NCI-H446 (cell line): ENCODE results near the gene DHRS4L2.
"Not testable (repeated sequence)": the region's sequence is repeated elsewhere in the genome, so short reads cannot be mapped to it uniquely, and the experiment has no call there.

ENCODE experiments used
- DNase-seq, 2 experiments: peaks; one replicate each; lab custom pipeline; 2025; lab: John Stamatoyannopoulos, UW

DHRS4L2 gene

DNA sequence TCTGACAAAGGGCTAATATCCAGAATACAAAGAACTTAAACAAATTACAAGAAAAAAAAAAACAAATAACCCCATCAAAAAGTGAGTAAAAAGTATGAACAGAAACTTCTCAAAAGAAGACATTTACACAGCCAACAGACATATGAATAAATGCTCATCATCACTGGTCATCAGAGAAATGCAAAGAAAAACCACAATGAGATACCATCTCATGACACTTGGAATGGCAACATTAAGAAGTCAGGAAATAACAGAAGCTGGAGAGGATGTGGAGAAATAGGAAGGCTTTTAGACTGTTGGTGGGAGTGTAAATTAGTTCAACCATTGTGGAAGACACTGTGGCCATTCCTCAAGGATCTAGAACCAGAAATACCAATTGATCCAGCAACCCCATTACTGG lies 30.2 kb downstream of the DHRS4L2 start:
- DNase-seq = not testable (repeated sequence)

- DNase-seq = not testable (repeated sequence)
Observed at GRCh38 chr14:24019944-24020343, 31.2 kb downstream of the DHRS4L2 start.

DNA sequence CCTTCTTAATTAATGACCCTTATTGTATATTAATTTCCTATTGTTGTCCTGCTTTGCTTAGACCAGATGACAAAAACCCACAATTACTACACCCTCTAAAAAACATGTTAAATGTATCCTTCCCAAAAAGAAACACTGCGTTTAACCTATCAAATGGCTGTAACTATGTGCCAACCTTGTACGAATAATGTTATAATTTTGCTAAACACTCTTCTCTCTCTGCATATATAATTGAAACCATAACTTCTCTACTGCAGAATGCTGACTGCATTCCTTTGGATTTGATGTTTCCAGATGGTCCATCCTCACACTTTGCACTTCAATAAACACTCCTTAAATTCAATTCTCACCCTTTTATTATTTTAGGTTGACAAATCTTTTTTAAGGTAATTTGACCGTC lies 31.8 kb downstream of the DHRS4L2 start:
- not testable (repeated sequence) for DNase-seq

GRCh38 chr14:24024939-24025418 lies 36.2 kb downstream of the DHRS4L2 start:
- DNase-seq = not testable (repeated sequence)

GRCh38 chr14:24029687-24030086 lies 41.0 kb downstream of the DHRS4L2 start:
- not testable (repeated sequence) for DNase-seq

DNA sequence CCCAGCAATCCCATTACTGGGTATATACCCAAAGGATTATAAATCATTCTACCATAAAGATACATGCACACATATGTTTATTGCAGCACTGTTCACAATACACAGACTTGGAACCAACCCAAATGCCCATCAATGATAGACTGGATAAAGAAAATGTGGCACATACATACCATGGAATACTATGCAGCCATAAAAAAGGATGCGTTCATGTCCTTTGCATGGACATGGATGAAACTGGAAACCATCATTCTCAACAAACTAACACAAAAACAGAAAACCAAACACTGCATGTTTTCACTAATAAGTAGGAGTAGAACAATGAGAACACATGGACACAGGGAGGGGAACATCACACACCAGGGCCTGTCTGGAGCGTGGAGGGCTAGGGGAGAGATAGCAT lies 42.6 kb downstream of the DHRS4L2 start:
- DNase-seq = not testable (repeated sequence)

DNA sequence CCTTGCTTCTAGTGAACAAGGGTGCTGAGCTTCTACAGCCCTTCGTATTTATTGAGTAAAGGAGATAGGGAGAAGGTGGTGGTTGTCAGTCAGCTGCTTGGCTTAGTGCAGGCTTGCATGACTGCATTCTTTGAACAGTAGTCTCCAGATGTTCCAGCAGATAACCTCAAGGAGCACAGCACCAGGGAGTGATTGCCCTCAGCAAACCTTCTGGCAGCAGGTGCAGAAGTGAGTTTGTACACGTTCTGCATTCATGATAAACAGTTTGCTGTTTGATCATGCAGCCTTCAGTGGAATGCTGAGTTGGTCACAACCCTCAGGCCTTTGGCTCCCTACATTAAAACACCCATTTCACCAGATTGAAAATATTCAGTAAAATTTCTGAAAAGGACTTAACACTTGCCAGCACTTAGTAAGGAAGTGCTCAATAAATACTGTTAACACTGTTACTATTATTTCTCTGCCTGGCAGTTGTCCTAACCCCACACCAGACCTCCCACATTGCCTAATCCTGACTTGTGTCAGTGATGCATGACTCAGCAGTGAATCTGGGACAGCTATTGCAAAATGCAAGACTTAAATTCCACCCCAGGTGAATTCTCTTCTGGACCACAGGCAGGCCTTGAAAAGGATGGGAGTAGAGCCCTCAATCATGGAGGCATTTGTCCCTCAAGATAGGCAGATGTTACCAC lies 44.1 kb downstream of the DHRS4L2 start:
- no peak for DNase-seq

DNA sequence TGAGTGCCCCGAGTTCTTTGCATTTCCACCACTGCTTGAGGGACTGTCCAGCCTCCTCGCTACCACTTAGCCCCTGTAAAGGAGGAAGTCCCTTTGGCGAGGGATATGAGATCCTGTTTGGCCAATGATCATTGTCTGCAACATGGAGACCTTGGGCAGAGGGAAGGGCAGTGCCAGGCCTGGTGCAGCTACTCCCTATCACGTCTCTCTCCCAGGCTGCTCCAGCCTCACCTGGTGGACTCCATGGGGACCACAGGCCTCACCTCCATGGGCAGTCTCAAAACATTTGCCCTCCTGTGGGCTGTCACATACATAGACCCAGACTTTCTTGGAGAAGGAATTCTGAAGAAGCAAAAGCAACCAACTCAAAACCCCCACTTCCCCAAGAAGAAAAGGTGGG lies 47.0 kb downstream of the DHRS4L2 start:
- peak in 1 of 2 experiments; percentile 34 for DNase-seq

DNA sequence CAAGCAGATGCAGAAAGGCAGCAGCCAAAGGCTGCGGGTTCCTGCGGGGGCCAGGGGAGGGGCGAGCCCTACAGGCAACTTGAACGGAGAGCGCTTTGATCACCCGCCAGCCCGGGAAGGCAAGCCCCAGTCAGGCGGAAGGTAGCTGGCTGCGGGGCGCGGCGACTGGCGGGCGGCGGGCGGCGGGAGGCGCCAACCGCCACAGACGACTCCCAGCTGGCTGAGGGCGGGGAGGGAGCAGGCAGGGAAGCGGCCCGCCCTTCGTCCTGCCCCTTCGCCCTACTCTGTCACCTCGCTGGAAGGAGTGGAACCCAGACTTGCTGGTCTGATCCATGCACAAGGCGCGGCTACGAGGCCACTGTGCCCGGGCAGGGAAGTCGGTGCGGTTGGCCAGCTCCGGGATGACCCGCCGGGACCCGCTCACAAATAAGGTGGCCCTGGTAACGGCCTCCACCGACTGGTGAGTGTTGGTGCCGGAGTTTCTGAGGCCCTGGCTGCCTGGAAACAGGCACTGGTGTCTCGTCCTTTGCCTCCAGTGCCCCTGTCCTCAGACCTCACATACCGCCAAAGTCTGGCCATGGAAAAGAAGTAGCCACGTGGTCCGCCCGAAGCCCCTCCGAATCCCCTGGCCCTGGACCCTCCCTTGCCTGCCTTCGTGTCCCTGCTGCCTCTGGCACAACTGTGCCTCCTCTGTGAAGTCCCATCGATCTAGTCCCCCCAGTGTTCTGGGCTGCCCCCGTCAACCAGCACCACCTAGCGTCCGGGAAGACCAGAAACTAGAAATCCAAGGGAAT lies 47.6 kb downstream of the DHRS4L2 start:
- DNase-seq = peak; percentile 78 to 92

DNA sequence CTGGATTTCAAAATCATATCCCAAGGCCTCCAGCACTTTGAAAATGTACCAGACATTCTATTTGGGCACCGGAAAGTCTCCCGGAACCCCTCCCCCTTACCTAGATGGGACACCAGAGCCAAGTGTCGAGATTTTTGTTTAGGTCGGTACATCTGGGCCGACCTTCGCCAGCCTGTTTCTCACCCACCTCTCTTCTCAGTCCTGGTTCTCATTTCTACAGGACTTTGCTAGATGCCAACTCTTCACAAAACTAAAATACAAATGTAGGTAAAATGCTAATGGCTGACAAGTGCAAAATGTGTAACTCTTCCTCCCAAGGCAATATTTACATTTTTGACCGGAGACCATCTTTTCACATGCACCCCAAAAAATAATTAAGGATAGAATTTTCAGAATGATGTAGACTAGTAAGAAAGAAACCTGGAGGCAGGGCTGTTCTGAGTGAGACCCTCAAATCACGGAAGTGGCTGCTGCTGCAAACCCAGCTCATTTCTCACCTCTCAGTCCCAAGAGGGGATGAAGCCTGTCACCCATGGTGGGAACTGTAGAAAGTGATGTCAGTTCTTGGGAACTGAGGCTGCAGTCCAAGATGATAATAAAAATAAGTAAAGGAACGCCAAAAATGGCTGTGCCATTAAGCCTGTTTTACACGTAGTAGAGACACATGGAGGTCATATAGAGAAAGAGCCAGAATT lies 48.4 kb downstream of the DHRS4L2 start:
- DNase-seq = not testable (repeated sequence)

DNA sequence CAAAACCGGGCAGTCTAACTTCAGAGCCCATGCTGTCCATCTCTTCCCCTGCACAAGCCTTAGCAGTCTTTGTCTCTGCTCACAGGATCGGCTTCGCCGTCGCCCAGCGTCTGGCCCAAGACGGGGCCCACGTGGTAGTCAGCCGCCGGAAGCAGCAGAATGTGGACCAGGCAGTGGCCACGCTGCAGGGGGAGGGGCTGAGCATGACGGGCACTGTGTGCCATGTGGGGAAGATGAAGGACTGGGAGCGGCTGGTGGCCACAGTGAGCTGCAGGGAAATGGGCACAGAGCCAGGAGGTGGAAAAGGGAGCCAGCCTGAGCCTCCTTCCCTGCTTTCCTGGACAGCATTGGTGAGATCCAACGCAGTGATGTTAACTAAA lies 48.9 kb downstream of the DHRS4L2 start:
- DNase-seq = peak; percentile 52 to 73

- DNase-seq = no peak
Observed at GRCh38 chr14:24038686-24039085, 50.0 kb downstream of the DHRS4L2 start.

GRCh38 chr14:24040692-24041091 lies 52.0 kb downstream of the DHRS4L2 start:
- DNase-seq = no peak

DNA sequence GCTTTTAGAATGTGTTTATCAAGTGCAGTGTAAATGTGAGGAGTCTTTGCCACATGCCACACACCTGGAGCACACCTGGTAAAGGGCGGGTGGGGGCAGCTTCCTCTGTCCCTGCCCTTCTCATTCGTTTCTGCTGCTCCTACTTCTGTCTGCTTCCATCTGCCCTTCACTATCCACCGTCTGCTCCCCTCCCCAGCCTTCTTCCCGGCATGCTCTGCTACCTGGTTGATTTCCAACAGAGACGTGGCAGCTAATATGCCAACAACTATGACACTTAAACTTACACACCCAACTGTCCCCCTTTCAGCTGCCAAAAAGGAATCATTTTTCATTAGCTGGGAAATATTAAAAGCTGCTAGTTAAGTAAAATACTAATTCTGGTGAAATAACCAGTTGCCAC lies 54.0 kb downstream of the DHRS4L2 start:
- peak; percentile 77 to 78 for DNase-seq

DNA sequence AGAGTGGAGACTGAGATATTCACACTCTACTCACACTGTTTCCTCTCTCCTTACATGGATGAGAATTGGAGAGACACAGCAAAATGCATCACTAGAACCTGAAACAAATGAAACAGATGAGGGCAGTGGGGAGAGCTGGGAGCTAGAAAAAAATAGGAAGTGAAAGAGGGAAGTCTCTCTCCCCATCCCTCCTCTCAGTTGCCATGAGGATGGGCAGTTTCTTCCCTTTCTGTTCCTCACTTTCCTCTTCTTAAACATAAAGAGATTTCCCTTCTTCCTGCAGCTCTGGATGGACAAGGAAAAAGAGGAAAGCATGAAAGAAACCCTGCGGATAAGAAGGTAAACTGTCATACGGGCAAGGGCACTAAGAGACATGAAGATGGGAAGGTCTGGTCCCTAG lies 60.3 kb downstream of the DHRS4L2 start:
- not testable (repeated sequence) for DNase-seq

- DNase-seq = not testable (repeated sequence)
Observed at GRCh38 chr14:24050753-24051152, 62.0 kb downstream of the DHRS4L2 start.

DNA sequence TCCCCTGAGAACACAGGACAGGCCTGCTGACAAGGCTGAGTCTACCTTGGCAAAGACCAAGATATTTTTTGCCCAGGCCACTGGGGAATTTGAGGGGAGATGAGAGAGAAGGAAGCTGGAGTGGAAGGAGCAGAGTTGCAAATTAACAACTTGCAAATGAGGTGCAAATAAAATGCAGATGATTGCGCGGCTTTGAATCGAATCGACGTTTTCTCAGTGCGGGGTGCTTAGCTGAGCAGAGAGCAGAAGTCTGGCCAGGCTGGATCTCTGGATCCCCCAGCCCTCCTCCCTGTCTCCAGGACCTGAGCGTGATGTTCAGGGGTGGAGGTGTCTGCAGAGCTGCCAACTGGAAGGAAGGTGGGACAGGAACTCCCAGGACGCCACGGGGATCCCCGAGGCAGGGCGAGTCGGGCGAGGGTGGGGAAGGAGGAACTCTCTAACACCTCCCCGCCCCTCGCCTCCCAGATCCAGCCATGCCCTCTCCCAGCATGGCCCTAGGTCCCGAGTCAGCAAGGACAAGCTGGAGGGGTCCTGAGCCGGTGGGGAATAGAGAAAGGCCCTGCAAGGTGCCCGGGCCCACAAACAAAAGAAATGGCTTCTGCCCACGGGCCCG lies 62.6 kb downstream of the DHRS4L2 start:
- peak in 1 of 2 experiments; percentile 34 for DNase-seq

GRCh38 chr14:24051789-24052655 lies 63.3 kb downstream of the DHRS4L2 start, which contains the start of gene CARMIL3:
Gene CARMIL3, plus strand, starts transcription at chr14:24052009. Its CDS starts 145 bp downstream, at chr14:24052154.
- peak in 1 of 2 experiments; percentile 88 for DNase-seq

DNA sequence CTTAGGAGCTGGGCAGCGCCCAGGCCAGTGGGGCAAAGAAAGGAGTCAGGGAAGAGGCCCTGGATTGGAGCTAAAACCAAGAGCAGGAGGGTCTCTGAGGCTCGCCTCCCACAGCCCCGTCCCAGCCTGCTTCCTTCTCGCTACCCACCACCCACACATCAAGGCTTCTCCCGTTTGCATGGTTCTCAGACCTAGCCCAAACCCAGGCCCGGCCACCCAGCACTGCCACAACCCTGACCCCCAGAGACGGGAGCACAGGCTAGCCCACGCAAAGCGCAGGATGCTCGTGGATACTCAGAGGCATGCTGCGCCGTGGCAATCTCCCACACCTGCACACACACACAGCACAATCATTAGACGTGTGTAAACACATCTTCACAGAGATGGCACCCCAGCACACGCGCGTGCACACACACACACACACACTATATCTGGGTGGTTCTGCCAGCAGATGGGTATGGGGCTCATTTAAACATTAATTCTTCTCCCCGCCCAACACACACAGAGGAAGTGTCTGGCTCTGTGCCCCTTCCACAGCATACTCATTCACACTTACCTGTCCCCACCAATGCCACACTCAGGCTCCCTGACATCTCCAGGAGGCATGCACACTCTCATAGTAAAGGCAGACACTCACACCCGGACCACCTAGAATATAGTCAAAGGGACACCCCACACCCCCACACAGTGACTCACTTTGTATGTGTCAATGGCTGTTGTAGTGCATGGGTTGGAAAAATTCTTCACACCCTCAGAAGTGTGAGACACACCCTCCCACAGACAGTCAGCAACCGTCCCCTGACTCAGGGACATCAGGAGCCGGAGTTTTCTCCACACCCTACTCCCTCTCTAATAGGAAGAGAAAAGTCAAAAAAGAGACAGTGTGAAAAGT lies 64.2 kb downstream of the DHRS4L2 start:
- DNase-seq = no peak
